CD4-positive, CD25-positive, alpha-beta regulatory T cell (primary cell): ENCODE results near the gene PKDCC. TPM values are rescaled to one million over a fixed set of nuclear protein-coding genes. Genes with fewer than 3 reads are reported as not detected.

Experiments used
- ATAC-seq, 2 donors: fragments of 150-1000 bp; cut with Tn5 transposase; one replicate each; pipeline ENCODE4 v1.10.0; 2021; ENCODE audit warnings: low read depth in 2 of 2, moderate number of reproducible peaks in 2 of 2, moderate library complexity in 1 of 2
- DNase-seq, 3 donors: peaks; one replicate each; pipeline versions ENCODE4 v3.0.0 to v3.0.0-alpha.2; 2012 to 2022; ENCODE audit warnings: mixed read lengths in 1 of 3
- H3K27ac ChIP-seq: one replicate; pipeline ENCODE4 v1.7.0; 2013; ENCODE audit warnings: mild to moderate bottlenecking, low read length; ENCODE audit not compliant: insufficient read depth, poor library complexity, severe bottlenecking
- H3K27me3 ChIP-seq: one replicate; pipeline ENCODE4 v1.7.0; 2013; ENCODE audit warnings: low read length; ENCODE audit not compliant: control insufficient read depth, insufficient read depth
- H3K36me3 ChIP-seq: one replicate; pipeline ENCODE4 v1.7.0; 2013; ENCODE audit warnings: mild to moderate bottlenecking, low read length, moderate library complexity; ENCODE audit not compliant: control insufficient read depth, insufficient read depth
- H3K4me1 ChIP-seq: 2 replicates; pipeline ENCODE4 v1.7.0; 2013; ENCODE audit warnings: mild to moderate bottlenecking, low read length; ENCODE audit not compliant: insufficient read depth, control insufficient read depth, poor library complexity, severe bottlenecking
- H3K4me3 ChIP-seq: one replicate; pipeline ENCODE4 v1.7.0; 2013; ENCODE audit warnings: low read depth, mild to moderate bottlenecking, low read length, moderate library complexity
- H3K9me3 ChIP-seq, 2 experiments: 1 replicate in 1 of 2; 2 replicates in 1 of 2; pipeline ENCODE4 v1.7.0; 2013; ENCODE audit warnings: low read length in 2 of 2, mild to moderate bottlenecking in 1 of 2, moderate library complexity in 1 of 2; ENCODE audit not compliant: control insufficient read depth in 2 of 2
- H3K27ac Mint-ChIP-seq, 3 donors: one replicate each; pipeline ENCODE4 v1.8.0; 2020 to 2022; ENCODE audit warnings: mild to moderate bottlenecking in 3 of 3, mixed read lengths in 3 of 3, moderate library complexity in 2 of 3
- H3K27me3 Mint-ChIP-seq: one replicate; pipeline ENCODE4 v1.8.0; 2022; ENCODE audit warnings: mild to moderate bottlenecking, mixed read lengths
- H3K36me3 Mint-ChIP-seq: one replicate; pipeline ENCODE4 v1.8.0; 2020; ENCODE audit warnings: mixed read lengths
- H3K4me1 Mint-ChIP-seq, 4 donors: one replicate each; pipeline ENCODE4 v1.8.0; 2020 to 2022; ENCODE audit warnings: mixed read lengths in 4 of 4, mild to moderate bottlenecking in 1 of 4
- H3K4me3 Mint-ChIP-seq, 4 donors: one replicate each; pipeline ENCODE4 v1.8.0; 2020 to 2022; ENCODE audit warnings: mild to moderate bottlenecking in 4 of 4, mixed read lengths in 4 of 4, moderate library complexity in 3 of 4
- H3K9me3 Mint-ChIP-seq, 7 donors: one replicate each; pipeline ENCODE4 v1.8.0; 2020 to 2022; ENCODE audit warnings: mixed read lengths in 7 of 7, mild to moderate bottlenecking in 3 of 7, moderate library complexity in 2 of 7
- polyA plus RNA-seq, 4 donors: library from polyadenylated mRNA; unstranded; fragments of 300-500 nt; fragmentation: Illumina TruSeq; gene quantifications; one replicate each; pipeline ENCODE4 v1.2.3, GENCODE V29; 2021
- total RNA-seq: library from RNA; stranded (reverse); gene quantifications from one replicate; pipeline ENCODE4 v1.2.3, GENCODE V29; 2022

PKDCC gene
- total and polyA plus RNA-seq, 5 donors from 2014 or later, result not detected

DNA sequence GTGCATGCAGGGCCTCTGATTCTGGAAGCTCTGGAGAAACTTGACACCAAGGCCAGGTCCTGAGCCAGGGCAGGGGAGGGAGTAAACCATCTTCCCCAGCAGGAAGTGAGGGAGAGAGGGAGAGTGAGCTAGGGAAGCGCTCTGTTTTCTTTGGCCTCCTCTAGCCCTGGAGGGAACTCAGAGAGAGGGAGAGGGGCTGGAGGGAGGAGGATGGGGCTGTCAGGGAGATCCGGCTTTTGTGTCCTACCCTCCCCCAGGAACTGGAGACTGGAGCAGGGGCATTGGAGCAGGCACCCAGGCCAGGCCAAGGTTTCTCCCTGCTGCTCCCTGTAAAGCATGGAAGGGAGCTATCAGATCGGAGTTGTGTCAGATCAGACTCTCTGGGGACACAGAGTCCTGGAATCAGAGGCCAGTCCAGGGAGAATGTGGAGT, 22.7 kb upstream of the PKDCC start:
- Histone ChIP-seq H3K27ac (no peak overlapping the region), H3K4me1 (no peaks in the 10 kb centered on the region), H3K36me3 (no peaks in the 10 kb centered on the region), H3K9me3 (no peaks in the 10 kb centered on the region), H3K4me3 (no peak overlapping the region), H3K27me3 (peaks cover 7% of the 10 kb centered on the region)
- peaks cover 16% of the 10 kb centered on the region for H3K27me3 Mint-ChIP-seq
- H3K9me3 Mint-ChIP-seq, result peaks cover 0 to 3% (median 0%) of the 10 kb centered on the region in 7 donors
- no peak for ATAC-seq
- H3K27ac Mint-ChIP-seq, result no peak overlapping the region
- H3K36me3 Mint-ChIP-seq, result no peaks in the 10 kb centered on the region
- H3K4me1 Mint-ChIP-seq, result no peaks in the 10 kb centered on the region
- DNase-seq, result no peak
- H3K4me3 Mint-ChIP-seq, result no peak overlapping the region

- no peaks in the 10 kb centered on the region for H3K36me3 ChIP-seq
- H3K27ac Mint-ChIP-seq, result no peak overlapping the region
- no peaks in the 10 kb centered on the region for H3K36me3 Mint-ChIP-seq
- no peaks in the 10 kb centered on the region for H3K9me3 ChIP-seq
- H3K27me3 ChIP-seq, result peaks cover 7% of the 10 kb centered on the region
- H3K27me3 Mint-ChIP-seq, result peaks cover 16% of the 10 kb centered on the region
- DNase-seq (no peak), ATAC-seq (no peak)
- no peaks in the 10 kb centered on the region for H3K4me1 Mint-ChIP-seq
- H3K27ac ChIP-seq, result no peak overlapping the region
- H3K9me3 Mint-ChIP-seq, result peaks cover 0 to 3% (median 0%) of the 10 kb centered on the region in 7 donors
- no peaks in the 10 kb centered on the region for H3K4me1 ChIP-seq
- H3K4me3 ChIP-seq, result no peak overlapping the region
- no peak overlapping the region for H3K4me3 Mint-ChIP-seq
Measured at GRCh38 chr2:42026272-42026671, 21.5 kb upstream of the PKDCC start.

DNA sequence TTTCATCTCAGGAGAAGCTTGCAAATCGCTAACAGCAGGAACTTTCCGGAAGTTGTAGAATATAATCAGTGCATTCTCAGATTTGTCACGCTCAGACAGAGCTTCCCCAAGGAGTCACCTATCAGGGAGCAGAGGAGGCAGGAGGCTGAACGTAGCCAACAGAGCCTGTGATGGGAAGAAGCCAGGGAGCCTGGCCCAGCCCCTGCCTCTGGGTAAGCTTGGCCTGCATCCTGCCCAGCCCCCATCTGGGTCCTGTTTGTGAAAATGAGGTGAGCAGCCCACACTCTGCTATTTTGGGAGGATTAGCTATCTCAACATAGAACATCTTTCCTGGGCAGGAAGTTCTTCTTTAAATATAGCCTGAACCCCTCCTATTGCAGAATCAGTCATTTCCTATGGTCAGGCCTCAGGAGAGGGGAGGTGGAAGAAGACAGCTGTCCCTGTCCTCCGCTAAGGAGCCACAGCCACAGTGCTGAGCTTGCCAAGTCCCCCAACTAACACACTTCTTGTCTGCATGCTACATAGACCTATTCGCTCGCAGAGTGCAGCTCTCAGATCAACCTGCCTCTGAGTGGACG, 19.2 kb upstream of the PKDCC start:
- Mint-ChIP-seq H3K9me3 (peaks cover 0 to 2% (median 0%) of the 10 kb centered on the region in 7 donors), H3K27ac (no peak overlapping the region), H3K36me3 (no peaks in the 10 kb centered on the region), H3K27me3 (peaks cover 19% of the 10 kb centered on the region), H3K4me1 (no peaks in the 10 kb centered on the region), H3K4me3 (no peak overlapping the region)
- Histone ChIP-seq H3K27ac (no peak overlapping the region), H3K4me1 (no peaks in the 10 kb centered on the region), H3K9me3 (no peaks in the 10 kb centered on the region), H3K4me3 (no peak overlapping the region), H3K36me3 (no peaks in the 10 kb centered on the region), H3K27me3 (peaks cover 8% of the 10 kb centered on the region)
- ATAC-seq (no peak), DNase-seq (no peak)

DNA sequence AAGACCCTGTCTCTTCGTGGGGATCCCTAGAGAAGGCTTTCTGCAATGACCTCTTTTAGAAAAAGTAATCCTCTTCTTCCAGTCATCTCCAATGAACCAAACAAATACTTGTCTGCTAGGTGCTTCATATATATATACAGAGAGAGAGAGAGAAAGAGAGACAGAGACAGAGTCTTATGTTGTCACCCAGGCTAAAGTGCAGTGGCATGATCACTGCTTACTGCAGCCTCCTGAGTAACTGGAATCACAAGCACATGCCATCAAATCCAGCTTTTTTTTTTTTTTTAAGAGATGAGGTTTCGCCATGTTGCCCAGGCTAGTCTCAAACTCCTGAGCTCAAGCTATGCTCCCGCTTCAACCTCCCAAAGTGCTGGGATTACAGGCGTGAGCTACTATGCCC, 18.6 kb upstream of the PKDCC start:
- Mint-ChIP-seq H3K4me1 (no peaks in the 10 kb centered on the region), H3K36me3 (no peaks in the 10 kb centered on the region), H3K27ac (no peak overlapping the region), H3K27me3 (peaks cover 20% of the 10 kb centered on the region), H3K4me3 (no peak overlapping the region), H3K9me3 (peaks cover 0 to 2% (median 0%) of the 10 kb centered on the region in 7 donors)
- Histone ChIP-seq H3K27me3 (peaks cover 8% of the 10 kb centered on the region), H3K36me3 (no peaks in the 10 kb centered on the region), H3K9me3 (no peaks in the 10 kb centered on the region), H3K4me1 (no peaks in the 10 kb centered on the region), H3K27ac (no peak overlapping the region), H3K4me3 (no peak overlapping the region)
- ATAC-seq (no peak), DNase-seq (no peak)

DNA sequence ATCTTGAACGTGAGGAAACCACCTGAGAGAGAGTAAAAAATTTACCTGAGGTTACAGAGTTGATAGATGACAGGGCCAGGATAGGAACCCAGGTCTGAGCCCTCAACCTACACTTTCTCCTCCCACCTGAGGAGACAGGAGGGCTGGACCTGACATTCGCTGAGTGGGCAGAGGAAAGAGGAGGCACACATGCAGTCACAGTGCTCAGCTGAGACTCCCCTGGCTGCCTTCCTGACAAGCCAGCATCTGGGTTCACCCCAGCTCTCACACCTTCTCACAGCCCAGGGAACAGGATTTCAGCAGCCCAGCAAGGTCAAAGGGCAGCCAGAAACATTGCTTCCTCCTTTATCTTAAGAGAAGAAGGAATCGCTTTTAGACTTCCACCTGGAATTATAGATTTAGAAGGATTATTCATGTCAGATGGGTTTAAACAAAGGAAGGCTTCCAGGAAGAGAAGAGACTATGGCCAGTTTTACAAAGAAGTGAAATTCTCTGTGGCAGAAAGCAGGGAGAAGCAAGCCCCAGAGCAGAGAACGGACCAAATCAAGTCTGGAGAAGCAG, 18.1 kb upstream of the PKDCC start:
- Mint-ChIP-seq H3K9me3 (peaks cover 0 to 2% (median 0%) of the 10 kb centered on the region in 7 donors), H3K36me3 (no peaks in the 10 kb centered on the region), H3K27me3 (peaks cover 25% of the 10 kb centered on the region), H3K4me1 (no peaks in the 10 kb centered on the region), H3K4me3 (no peak overlapping the region), H3K27ac (no peak overlapping the region)
- no peaks in the 10 kb centered on the region for H3K9me3 ChIP-seq
- H3K4me3 ChIP-seq, result no peak overlapping the region
- DNase-seq (no peak), ATAC-seq (no peak)
- H3K36me3 ChIP-seq, result no peaks in the 10 kb centered on the region
- no peaks in the 10 kb centered on the region for H3K4me1 ChIP-seq
- H3K27ac ChIP-seq, result no peak overlapping the region
- peaks cover 8% of the 10 kb centered on the region for H3K27me3 ChIP-seq

GRCh38 chr2:42030200-42030759, 17.5 kb upstream of the PKDCC start:
- Mint-ChIP-seq H3K4me3 (no peak overlapping the region), H3K36me3 (no peaks in the 10 kb centered on the region), H3K4me1 (no peaks in the 10 kb centered on the region), H3K27me3 (peaks cover 25% of the 10 kb centered on the region), H3K9me3 (peaks cover 0 to 2% (median 0%) of the 10 kb centered on the region in 7 donors), H3K27ac (no peak overlapping the region)
- no peak for DNase-seq
- H3K9me3 ChIP-seq, result no peaks in the 10 kb centered on the region
- peaks cover 8% of the 10 kb centered on the region for H3K27me3 ChIP-seq
- no peak overlapping the region for H3K4me3 ChIP-seq
- no peaks in the 10 kb centered on the region for H3K4me1 ChIP-seq
- no peaks in the 10 kb centered on the region for H3K36me3 ChIP-seq
- no peak overlapping the region for H3K27ac ChIP-seq
- ATAC-seq, result no peak

DNA sequence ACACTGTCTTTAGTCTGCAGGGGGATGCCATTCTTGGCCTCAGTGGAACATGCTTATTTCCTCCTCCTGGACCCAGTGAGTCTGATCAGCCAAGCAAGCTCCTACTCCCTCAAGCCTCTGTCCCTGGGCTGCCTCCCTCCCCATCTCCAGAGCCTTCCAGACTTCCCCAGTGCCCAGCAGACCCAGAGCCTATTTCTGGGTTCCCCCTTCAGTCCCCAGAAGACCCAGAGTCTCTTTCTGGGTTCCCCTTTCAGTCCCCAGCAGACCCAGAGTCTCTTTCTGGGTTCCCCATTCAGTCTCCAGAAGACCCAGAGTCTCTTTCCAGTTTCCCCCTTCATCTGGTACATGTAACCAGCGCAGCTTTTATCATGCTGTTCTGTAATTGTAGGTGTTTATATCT, 17.0 kb upstream of the PKDCC start:
- Histone ChIP-seq H3K4me3 (no peak overlapping the region), H3K27me3 (peaks cover 8% of the 10 kb centered on the region), H3K9me3 (no peaks in the 10 kb centered on the region), H3K36me3 (no peaks in the 10 kb centered on the region), H3K4me1 (no peaks in the 10 kb centered on the region), H3K27ac (no peak overlapping the region)
- no peaks in the 10 kb centered on the region for H3K36me3 Mint-ChIP-seq
- no peak overlapping the region for H3K27ac Mint-ChIP-seq
- peaks cover 23% of the 10 kb centered on the region for H3K27me3 Mint-ChIP-seq
- H3K4me1 Mint-ChIP-seq, result no peaks in the 10 kb centered on the region
- ATAC-seq, result no peak
- DNase-seq, result no peak
- peaks cover 0 to 2% (median 0%) of the 10 kb centered on the region in 7 donors for H3K9me3 Mint-ChIP-seq
- H3K4me3 Mint-ChIP-seq, result no peak overlapping the region
